K562 (cell line): Measurements from ENCODE around the gene TET2. TPM values are rescaled to one million over a fixed set of nuclear protein-coding genes. Genes with fewer than 3 reads are reported as not detected.

Experiments used
- polyA plus RNA-seq, 8 experiments: library from polyadenylated mRNA; depleted of rRNA in 4 of 8; stranded (reverse) in 5 of 8; unstranded in 3 of 8; fragments of >200 nt; fragmentation: Nextera tagmentation in 2 of 8; fragmentation: Illumina TruSeq in 1 of 8; extraction: Ambion mirVana in 2 of 8; extraction: Trizol in 1 of 8; gene quantifications; 2 replicates each; pipeline versions ENCODE4 v1.2.1 to v1.2.3, GENCODE V29; 2011 to 2014; ENCODE audit warnings: inconsistent platforms in 1 of 8, missing spikeins in 1 of 8
- total RNA-seq, 7 experiments: library from RNA; depleted of rRNA in 6 of 7; stranded (reverse); fragments of >200 nt in 6 of 7; fragmentation: Illumina TruSeq in 2 of 7; extraction: Trizol in 2 of 7; gene quantifications; 2 replicates each; pipeline versions ENCODE4 v1.2.1 to v1.2.3, GENCODE V29; 2011 to 2021; ENCODE audit warnings: low replicate concordance in 1 of 7
- TF ChIP-seq, protein P1 (sequence below): sonication (generic); formaldehyde crosslinking; IDR thresholded peaks from 2 replicates; pipeline ENCODE4 v1.8.0; 2022; ENCODE audit warnings: missing genetic modification reagents, mild to moderate bottlenecking, borderline replicate concordance
- TF ChIP-seq, protein P2 (sequence below): fragments of 250-450 bp; sonication (Bioruptor Pico); IDR thresholded peaks from 2 replicates; pipeline ENCODE4 v1.4.0; 2020

TET2 gene
- total and polyA plus RNA-seq, 9 of the 15 experiments (the other 6 are each of a cell fraction or from before 2014, with no cell fraction given), result 0.80 to 11.1 (median 4.9) TPM

DNA sequence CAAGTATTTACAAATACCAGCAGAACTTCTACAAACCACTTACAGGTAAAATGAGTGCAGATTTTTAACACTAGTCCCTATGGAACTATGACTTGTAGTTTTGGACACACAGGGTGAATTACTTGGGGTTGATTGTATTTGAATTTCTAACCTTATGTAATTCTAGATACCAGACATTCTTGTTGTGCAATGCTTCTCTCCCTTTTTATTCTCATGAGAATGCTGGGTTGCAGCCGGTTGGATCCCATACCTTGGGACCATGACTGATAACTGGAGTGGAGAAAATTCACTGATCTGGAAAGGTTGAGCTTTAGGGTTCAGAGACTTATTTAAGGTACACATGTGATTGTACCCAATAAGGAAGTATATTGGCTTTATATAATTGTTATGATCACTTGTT, 8.8 kb downstream of the TET2 start (continued):
- TF ChIP-seq, protein P1, sequence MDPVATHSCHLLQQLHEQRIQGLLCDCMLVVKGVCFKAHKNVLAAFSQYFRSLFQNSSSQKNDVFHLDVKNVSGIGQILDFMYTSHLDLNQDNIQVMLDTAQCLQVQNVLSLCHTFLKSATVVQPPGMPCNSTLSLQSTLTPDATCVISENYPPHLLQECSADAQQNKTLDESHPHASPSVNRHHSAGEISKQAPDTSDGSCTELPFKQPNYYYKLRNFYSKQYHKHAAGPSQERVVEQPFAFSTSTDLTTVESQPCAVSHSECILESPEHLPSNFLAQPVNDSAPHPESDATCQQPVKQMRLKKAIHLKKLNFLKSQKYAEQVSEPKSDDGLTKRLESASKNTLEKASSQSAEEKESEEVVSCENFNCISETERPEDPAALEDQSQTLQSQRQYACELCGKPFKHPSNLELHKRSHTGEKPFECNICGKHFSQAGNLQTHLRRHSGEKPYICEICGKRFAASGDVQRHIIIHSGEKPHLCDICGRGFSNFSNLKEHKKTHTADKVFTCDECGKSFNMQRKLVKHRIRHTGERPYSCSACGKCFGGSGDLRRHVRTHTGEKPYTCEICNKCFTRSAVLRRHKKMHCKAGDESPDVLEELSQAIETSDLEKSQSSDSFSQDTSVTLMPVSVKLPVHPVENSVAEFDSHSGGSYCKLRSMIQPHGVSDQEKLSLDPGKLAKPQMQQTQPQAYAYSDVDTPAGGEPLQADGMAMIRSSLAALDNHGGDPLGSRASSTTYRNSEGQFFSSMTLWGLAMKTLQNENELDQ, result no peak
- TF ChIP-seq, protein P2, sequence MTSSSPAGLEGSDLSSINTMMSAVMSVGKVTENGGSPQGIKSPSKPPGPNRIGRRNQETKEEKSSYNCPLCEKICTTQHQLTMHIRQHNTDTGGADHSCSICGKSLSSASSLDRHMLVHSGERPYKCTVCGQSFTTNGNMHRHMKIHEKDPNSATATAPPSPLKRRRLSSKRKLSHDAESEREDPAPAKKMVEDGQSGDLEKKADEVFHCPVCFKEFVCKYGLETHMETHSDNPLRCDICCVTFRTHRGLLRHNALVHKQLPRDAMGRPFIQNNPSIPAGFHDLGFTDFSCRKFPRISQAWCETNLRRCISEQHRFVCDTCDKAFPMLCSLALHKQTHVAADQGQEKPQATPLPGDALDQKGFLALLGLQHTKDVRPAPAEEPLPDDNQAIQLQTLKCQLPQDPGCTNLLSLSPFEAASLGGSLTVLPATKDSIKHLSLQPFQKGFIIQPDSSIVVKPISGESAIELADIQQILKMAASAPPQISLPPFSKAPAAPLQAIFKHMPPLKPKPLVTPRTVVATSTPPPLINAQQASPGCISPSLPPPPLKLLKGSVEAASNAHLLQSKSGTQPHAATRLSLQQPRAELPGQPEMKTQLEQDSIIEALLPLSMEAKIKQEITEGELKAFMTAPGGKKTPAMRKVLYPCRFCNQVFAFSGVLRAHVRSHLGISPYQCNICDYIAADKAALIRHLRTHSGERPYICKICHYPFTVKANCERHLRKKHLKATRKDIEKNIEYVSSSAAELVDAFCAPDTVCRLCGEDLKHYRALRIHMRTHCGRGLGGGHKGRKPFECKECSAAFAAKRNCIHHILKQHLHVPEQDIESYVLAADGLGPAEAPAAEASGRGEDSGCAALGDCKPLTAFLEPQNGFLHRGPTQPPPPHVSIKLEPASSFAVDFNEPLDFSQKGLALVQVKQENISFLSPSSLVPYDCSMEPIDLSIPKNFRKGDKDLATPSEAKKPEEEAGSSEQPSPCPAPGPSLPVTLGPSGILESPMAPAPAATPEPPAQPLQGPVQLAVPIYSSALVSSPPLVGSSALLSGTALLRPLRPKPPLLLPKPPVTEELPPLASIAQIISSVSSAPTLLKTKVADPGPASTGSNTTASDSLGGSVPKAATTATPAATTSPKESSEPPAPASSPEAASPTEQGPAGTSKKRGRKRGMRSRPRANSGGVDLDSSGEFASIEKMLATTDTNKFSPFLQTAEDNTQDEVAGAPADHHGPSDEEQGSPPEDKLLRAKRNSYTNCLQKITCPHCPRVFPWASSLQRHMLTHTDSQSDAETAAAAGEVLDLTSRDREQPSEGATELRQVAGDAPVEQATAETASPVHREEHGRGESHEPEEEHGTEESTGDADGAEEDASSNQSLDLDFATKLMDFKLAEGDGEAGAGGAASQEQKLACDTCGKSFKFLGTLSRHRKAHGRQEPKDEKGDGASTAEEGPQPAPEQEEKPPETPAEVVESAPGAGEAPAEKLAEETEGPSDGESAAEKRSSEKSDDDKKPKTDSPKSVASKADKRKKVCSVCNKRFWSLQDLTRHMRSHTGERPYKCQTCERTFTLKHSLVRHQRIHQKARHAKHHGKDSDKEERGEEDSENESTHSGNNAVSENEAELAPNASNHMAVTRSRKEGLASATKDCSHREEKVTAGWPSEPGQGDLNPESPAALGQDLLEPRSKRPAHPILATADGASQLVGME, result no peak
